Neural progenitor cell (in vitro differentiated cells): ENCODE measurements around the gene RAMP3. TPM values are rescaled to one million over a fixed set of nuclear protein-coding genes. Genes with fewer than 3 reads are reported as not detected.
A peak's percentile ranks its signal among the peaks of the same experiment; 100 is the strongest.

Experiments used
- DNase-seq: peaks from one replicate; pipeline ENCODE4 v3.0.0-alpha.2; 2016; ENCODE audit warnings: low spot score
- H2AFZ ChIP-seq: fragments of 200-600 bp; sonication (generic); replicated peaks from 2 replicates; pipeline ENCODE4 v1.6.1; 2016; ENCODE audit warnings: antibody characterized with exemption
- H3F3A ChIP-seq: fragments of 200-600 bp; sonication (generic); 2 replicates; pipeline ENCODE4 v1.6.1; 2016; ENCODE audit warnings: antibody characterized with exemption, low read depth
- H3K27ac ChIP-seq: fragments of 200-600 bp; sonication (generic); 2 replicates; pipeline ENCODE4 v1.5.1; 2016; ENCODE audit warnings: mild to moderate bottlenecking
- H3K27me3 ChIP-seq: fragments of 200-600 bp; sonication (generic); 2 replicates; pipeline ENCODE4 v1.6.1; 2016; ENCODE audit warnings: mild to moderate bottlenecking, moderate library complexity
- H3K36me3 ChIP-seq: fragments of 200-600 bp; sonication (generic); 2 replicates; pipeline ENCODE4 v1.5.1; 2016
- H3K4me1 ChIP-seq: fragments of 200-600 bp; sonication (generic); 2 replicates; pipeline ENCODE4 v1.6.1; 2016; ENCODE audit warnings: mixed run types
- H3K4me2 ChIP-seq: fragments of 200-600 bp; sonication (generic); 2 replicates; pipeline ENCODE4 v1.6.1; 2016
- H3K4me3 ChIP-seq: fragments of 200-600 bp; sonication (generic); 2 replicates; pipeline ENCODE4 v1.5.1; 2016
- H3K79me2 ChIP-seq: fragments of 200-600 bp; sonication (generic); 2 replicates; pipeline ENCODE4 v1.6.1; 2016; ENCODE audit warnings: low read depth
- H3K9ac ChIP-seq: fragments of 200-600 bp; sonication (generic); 2 replicates; pipeline ENCODE4 v1.6.1; 2016
- H3K9me3 ChIP-seq: fragments of 200-600 bp; sonication (generic); 2 replicates; pipeline ENCODE4 v1.5.1; 2016; ENCODE audit warnings: low read depth
- H4K20me1 ChIP-seq: fragments of 200-600 bp; sonication (generic); 2 replicates; pipeline ENCODE4 v1.6.1; 2016; ENCODE audit warnings: low read depth
- H3K27ac Mint-ChIP-seq: 3 replicates; pipeline ENCODE4 v1.8.0; 2021; ENCODE audit warnings: mixed read lengths
- H3K27me3 Mint-ChIP-seq: 2 replicates; pipeline ENCODE4 v1.8.0; 2022; ENCODE audit warnings: low read depth, mild to moderate bottlenecking, inconsistent platforms, moderate library complexity, mixed read lengths; ENCODE audit not compliant: insufficient read depth
- H3K36me3 Mint-ChIP-seq: 3 replicates; pipeline ENCODE4 v1.8.0; 2021; ENCODE audit warnings: mixed read lengths
- H3K4me1 Mint-ChIP-seq: 3 replicates; pipeline ENCODE4 v1.8.0; 2021; ENCODE audit warnings: mixed read lengths
- H3K4me3 Mint-ChIP-seq: 3 replicates; pipeline ENCODE4 v1.8.0; 2021; ENCODE audit warnings: mild to moderate bottlenecking, moderate library complexity, mixed read lengths
- H3K9me3 Mint-ChIP-seq: 3 replicates; pipeline ENCODE4 v1.8.0; 2020; ENCODE audit warnings: mixed read lengths
- CTCF ChIP-seq: fragments of 200-600 bp; sonication (generic); IDR thresholded peaks from 2 replicates; pipeline ENCODE4 v1.5.1; 2017; ENCODE audit warnings: antibody characterized with exemption, mild to moderate bottlenecking
- EZH2 ChIP-seq: fragments of 200-600 bp; sonication (generic); IDR thresholded peaks from 2 replicates; pipeline ENCODE4 v1.6.1; 2017; ENCODE audit warnings: antibody characterized with exemption, mild to moderate bottlenecking, moderate library complexity
- EZH2phosphoT487 ChIP-seq: fragments of 200-600 bp; sonication (generic); IDR thresholded peaks from 2 replicates; pipeline ENCODE4 v1.6.1; 2017; ENCODE audit warnings: antibody characterized with exemption
- total RNA-seq: library from RNA; depleted of rRNA; stranded (reverse); fragments of >200 nt; gene quantifications from 2 replicates; pipeline ENCODE4 v1.2.3, GENCODE V29; 2015; ENCODE audit warnings: low replicate concordance

RAMP3 gene
- total RNA-seq, 1 donor from 2014 or later: not detected

DNA sequence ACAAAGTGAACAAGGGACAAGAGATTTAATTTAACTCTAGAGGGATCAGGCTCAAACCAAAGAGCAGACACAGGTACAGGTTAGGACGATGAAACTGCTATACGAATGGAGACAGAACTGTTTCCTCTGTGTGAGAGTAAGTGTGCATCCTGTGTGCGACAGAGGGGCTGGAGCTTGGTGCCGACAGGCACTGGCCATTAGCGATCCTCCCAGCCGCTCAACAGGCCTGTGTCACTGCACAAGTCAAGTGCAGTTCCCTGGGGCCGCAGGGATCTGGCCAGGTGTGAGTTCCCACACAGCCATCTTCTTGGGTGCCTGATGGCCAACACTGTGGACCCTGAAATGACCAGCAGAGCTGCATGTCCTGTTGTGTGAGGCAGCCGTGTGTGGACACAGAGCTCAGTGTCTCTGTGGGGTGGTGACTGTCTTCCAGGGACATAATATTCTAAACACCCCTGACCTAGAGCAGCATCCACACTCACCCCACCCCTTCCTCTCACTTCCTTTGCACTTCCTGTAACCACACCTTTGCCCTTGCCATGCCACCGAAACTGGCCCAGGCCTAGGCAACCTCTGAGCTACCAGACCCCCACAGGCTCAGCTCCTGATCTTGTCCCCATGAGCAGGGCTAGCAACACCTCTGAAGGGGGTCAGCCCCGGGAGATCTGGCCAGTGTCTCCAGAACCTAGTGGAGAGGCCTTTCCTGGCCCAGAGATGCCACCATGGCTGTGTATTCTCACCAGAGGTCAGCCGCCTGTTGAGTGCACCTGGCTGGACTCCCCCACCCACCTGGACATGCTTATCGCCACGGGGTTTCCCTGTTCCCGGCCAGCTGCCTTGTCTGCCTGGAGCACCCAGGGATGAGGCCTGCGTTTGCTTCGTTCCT is 34.4 kb upstream of the RAMP3 start:
- no peaks in the 10 kb centered on the region for H4K20me1 ChIP-seq
- no peaks in the 10 kb centered on the region for H3K27me3 ChIP-seq
- peak overlapping the region; percentile 27 for H3K4me2 ChIP-seq
- peaks cover 8% of the 10 kb centered on the region for H3K4me1 Mint-ChIP-seq
- peaks cover 8% of the 10 kb centered on the region for H3K27me3 Mint-ChIP-seq
- H3K27ac Mint-ChIP-seq: peak overlapping the region; percentile 53
- peaks cover 9% of the 10 kb centered on the region for H3K4me1 ChIP-seq
- H3K9me3 ChIP-seq: no peaks in the 10 kb centered on the region
- no peak overlapping the region for H3K4me3 Mint-ChIP-seq
- TF ChIP-seq EZH2: no peak
- TF ChIP-seq CTCF: no peak
- no peak for TF ChIP-seq EZH2phosphoT487
- no peaks in the 10 kb centered on the region for H3K9me3 Mint-ChIP-seq
- no peaks in the 10 kb centered on the region for H3K36me3 ChIP-seq
- no peaks in the 10 kb centered on the region for H3K36me3 Mint-ChIP-seq
- H3K27ac ChIP-seq: no peak overlapping the region
- no peaks in the 10 kb centered on the region for H3F3A ChIP-seq
- H3K9ac ChIP-seq: no peak overlapping the region
- peak overlapping the region; percentile 87 for H2AFZ ChIP-seq
- H3K79me2 ChIP-seq: no peaks in the 10 kb centered on the region
- H3K4me3 ChIP-seq: no peak overlapping the region
- DNase-seq: no peak

DNA sequence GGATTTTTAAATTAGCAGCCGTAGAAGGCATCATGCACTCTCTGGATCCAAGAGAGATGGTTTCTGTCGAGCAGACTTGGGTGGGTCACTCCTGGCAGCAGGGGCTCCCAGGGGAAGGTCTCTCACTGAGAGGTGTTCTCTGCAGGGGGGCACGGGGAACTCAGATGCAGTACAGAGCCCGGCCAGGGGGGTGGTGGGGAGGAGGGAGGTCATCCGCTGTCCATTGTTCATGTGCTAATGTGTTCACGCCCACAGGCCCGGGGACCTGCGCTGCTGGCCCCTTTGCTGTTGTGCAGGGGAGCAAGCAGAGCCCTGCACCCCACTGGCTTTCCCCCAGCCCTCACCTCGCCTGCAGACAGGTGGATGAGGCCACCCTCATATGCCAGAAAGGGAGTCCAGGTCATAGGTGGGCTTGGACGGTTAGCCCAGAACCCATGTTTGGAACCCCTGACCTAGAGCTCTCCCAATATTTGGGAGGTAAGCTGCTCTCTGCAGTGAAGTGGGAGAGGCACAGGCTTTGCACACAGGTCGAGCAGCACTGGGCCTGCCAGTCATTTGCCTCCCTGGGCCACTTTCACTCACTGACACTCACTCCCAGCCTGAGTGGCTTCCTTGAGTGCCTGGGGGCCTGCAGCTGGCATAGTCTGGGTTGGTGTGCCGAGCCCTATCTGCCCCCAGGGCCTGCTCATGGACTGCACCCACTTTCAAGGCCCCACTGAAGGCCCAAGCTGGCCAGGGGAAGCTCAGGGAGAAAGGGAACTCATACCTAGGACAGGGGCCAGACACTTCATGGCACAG is 33.5 kb upstream of the RAMP3 start:
- no peaks in the 10 kb centered on the region for H3F3A ChIP-seq
- H2AFZ ChIP-seq: peak overlapping the region; percentile 87

More for the DNA sequence above, 33.5 kb upstream of the RAMP3 start:
- DNase-seq: peak; percentile 64
- peaks cover 8% of the 10 kb centered on the region for H3K4me1 Mint-ChIP-seq
- no peaks in the 10 kb centered on the region for H3K9me3 ChIP-seq
- H3K79me2 ChIP-seq: no peaks in the 10 kb centered on the region
- no peaks in the 10 kb centered on the region for H3K27me3 ChIP-seq
- H3K4me1 ChIP-seq: peaks cover 9% of the 10 kb centered on the region
- peak overlapping the region; percentile 53 for H3K27ac Mint-ChIP-seq
- H3K36me3 ChIP-seq: no peaks in the 10 kb centered on the region
- H3K36me3 Mint-ChIP-seq: no peaks in the 10 kb centered on the region
- no peak overlapping the region for H3K27ac ChIP-seq
- no peaks in the 10 kb centered on the region for H3K9me3 Mint-ChIP-seq
- TF ChIP-seq EZH2 (no peak), EZH2phosphoT487 (no peak), CTCF (no peak)
- peaks cover 8% of the 10 kb centered on the region for H3K27me3 Mint-ChIP-seq
- H4K20me1 ChIP-seq: no peaks in the 10 kb centered on the region
- H3K9ac ChIP-seq: peak overlapping the region; percentile 25
- H3K4me3 Mint-ChIP-seq: no peak overlapping the region
- no peak overlapping the region for H3K4me3 ChIP-seq
- peak overlapping the region; percentile 27 for H3K4me2 ChIP-seq
